Epithelial cell of proximal tubule (primary cell): ENCODE data around the gene TGFB1I1. TPM values are rescaled to one million over a fixed set of nuclear protein-coding genes. Genes with fewer than 3 reads are reported as not detected.
A peak's percentile ranks its signal among the peaks of the same experiment; 100 is the strongest.

Experiments used
- DNase-seq: peaks from one replicate; pipeline ENCODE4 v3.0.0-alpha.2; 2011; ENCODE audit warnings: low read depth
- H3K4me3 ChIP-seq: 2 replicates; pipeline ENCODE4 v1.5.1; 2011; ENCODE audit warnings: low read depth, mild to moderate bottlenecking, low read length
- CTCF ChIP-seq: conservative IDR thresholded peaks from 2 replicates; pipeline ENCODE4 v1.5.1; 2012; ENCODE audit warnings: low read depth, mild to moderate bottlenecking, low read length
- total RNA-seq: library from RNA; depleted of rRNA; stranded (reverse); fragments of >200 nt; gene quantifications from 2 replicates; pipeline ENCODE4 v1.2.3, GENCODE V29; 2015

Gene TGFB1I1
- total RNA-seq, 1 donor from 2014 or later, result 62.2 TPM

GRCh38 chr16:31459687-31460581, 12.0 kb upstream of the TGFB1I1 start:
- TF ChIP-seq CTCF, result no peak
- DNase-seq, result no peak
- peak overlapping the region; percentile 93 for H3K4me3 ChIP-seq

DNA sequence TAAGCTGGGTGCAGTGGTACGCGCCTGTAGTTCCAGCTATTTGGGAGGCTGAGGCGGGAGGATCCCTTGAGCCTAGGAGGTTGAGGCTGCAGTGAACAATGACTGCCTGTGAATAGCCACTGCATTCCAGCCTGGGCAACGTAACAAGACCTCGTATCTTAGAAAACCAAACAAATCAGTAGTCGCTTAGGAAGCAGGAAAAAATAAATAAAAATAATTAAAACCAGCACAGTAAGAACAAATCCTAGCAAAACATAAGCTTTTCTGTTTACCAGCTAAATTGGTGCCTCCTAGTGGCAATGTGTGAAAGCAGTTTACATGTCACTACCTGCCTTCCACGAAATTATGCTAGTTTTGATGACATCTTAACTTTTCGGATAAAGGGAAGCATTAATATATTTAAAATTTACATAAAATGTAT, 11.4 kb upstream of the TGFB1I1 start:
- TF ChIP-seq CTCF, result peak; percentile 78
- DNase-seq, result no peak
- peak overlapping the region; percentile 70 for H3K4me3 ChIP-seq

DNA sequence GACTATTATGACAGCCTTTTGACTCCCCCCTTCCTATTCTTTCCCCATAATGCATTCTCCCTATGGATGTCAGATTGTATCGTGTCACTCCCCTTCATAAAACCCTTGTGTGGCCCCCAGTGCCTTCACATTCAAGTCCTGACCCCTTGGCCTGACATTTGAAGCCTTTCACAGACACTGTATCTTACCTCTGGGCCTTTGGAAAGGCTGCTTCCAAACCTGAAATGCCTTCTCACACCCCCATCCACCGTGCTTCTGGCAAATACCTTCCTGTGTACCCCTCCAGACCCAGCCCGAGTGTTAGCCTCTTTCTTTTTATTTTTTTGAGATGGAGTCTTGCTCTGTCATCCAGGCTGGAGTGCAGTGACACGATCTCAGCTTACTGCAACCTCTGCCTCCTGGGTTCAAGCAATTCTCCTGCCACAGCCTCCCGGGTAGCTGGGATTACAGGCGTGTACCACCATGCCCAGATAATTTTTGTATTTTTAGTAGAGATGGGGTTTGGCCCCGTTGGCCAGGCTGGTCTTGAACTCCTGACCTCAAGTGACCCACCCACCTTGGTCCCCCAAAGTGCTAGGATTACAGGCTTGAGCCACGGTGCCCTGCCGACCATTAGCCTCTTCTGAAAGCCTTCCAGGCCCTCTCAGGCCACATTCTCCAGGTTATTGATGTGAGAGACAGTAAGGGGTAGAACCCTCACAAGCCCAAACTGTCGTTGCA, 10.6 kb upstream of the TGFB1I1 start:
- no peak overlapping the region for H3K4me3 ChIP-seq
- DNase-seq, result no peak
- TF ChIP-seq CTCF, result no peak

- H3K4me3 ChIP-seq, result no peak overlapping the region
- TF ChIP-seq CTCF, result no peak
- DNase-seq, result no peak
Observed at GRCh38 chr16:31461921-31462804, 9.8 kb upstream of the TGFB1I1 start.

- no peak for TF ChIP-seq CTCF
- no peak for DNase-seq
- no peak overlapping the region for H3K4me3 ChIP-seq
Observed at GRCh38 chr16:31464348-31464769, 7.6 kb upstream of the TGFB1I1 start.

GRCh38 chr16:31464781-31465260, 7.1 kb upstream of the TGFB1I1 start:
- no peak for TF ChIP-seq CTCF
- no peak overlapping the region for H3K4me3 ChIP-seq
- DNase-seq, result no peak
